Amniotic stem cell (primary cell): Measurements from ENCODE around the gene SLC5A5.

Source experiments
- DNase-seq: peaks from one replicate; lab custom pipeline; 2025; lab: John Stamatoyannopoulos, UW

SLC5A5 gene

GRCh38 chr19:17871878-17872250, at the start of gene SLC5A5:
Gene SLC5A5 (plus strand): TSS chr19:17871945. CDS start chr19:17872320, 375 bp downstream.
- DNase-seq = no peak

- DNase-seq = no peak
These were observed 47.4 kb upstream of the SLC5A5 start for GRCh38 chr19:17824339-17824738.

GRCh38 chr19:17826508-17827056, 45.2 kb upstream of the SLC5A5 start:
- no peak for DNase-seq

- no peak for DNase-seq
These were observed 41.7 kb upstream of the SLC5A5 start for GRCh38 chr19:17829855-17830566.

- no peak for DNase-seq
These were observed 41.0 kb upstream of the SLC5A5 start for GRCh38 chr19:17830567-17831418.

- no peak for DNase-seq
These were observed 40.3 kb upstream of the SLC5A5 start for GRCh38 chr19:17831419-17831888.

- no peak for DNase-seq
These were observed 39.1 kb upstream of the SLC5A5 start for GRCh38 chr19:17832443-17833208.

- no peak for DNase-seq
These were observed 37.2 kb upstream of the SLC5A5 start for GRCh38 chr19:17834350-17835181.

- DNase-seq = no peak
These were observed 36.4 kb upstream of the SLC5A5 start for GRCh38 chr19:17835182-17836006.

GRCh38 chr19:17836530-17836929, 35.2 kb upstream of the SLC5A5 start:
- no peak for DNase-seq

GRCh38 chr19:17837972-17838371, 33.8 kb upstream of the SLC5A5 start:
- DNase-seq = no peak

- DNase-seq = no peak
These were observed 31.7 kb upstream of the SLC5A5 start for GRCh38 chr19:17840019-17840418.

- no peak for DNase-seq
These were observed 30.4 kb upstream of the SLC5A5 start for GRCh38 chr19:17841371-17841809.

GRCh38 chr19:17841810-17842662, 29.7 kb upstream of the SLC5A5 start:
- no peak for DNase-seq

GRCh38 chr19:17842663-17843291, 29.0 kb upstream of the SLC5A5 start:
- no peak for DNase-seq

- no peak for DNase-seq
These were observed 28.4 kb upstream of the SLC5A5 start for GRCh38 chr19:17843292-17843827.

- no peak for DNase-seq
These were observed 27.7 kb upstream of the SLC5A5 start for GRCh38 chr19:17843908-17844490.

- DNase-seq = no peak
These were observed 25.6 kb upstream of the SLC5A5 start for GRCh38 chr19:17846146-17846545.
